GM19351 (cell line): Measurements from ENCODE around the gene GMDS.

Experiments used
- ATAC-seq: cut with Tn5 transposase; IDR thresholded peaks from one replicate; pipeline ENCODE4 v1.9.1; 2021; ENCODE audit warnings: mild to moderate bottlenecking, moderate library complexity; ENCODE audit not compliant: unreplicated experiment

The GMDS gene

GRCh38 chr6:2104524-2104880 lies 140.9 kb downstream of the GMDS start:
- no peak for ATAC-seq

DNA sequence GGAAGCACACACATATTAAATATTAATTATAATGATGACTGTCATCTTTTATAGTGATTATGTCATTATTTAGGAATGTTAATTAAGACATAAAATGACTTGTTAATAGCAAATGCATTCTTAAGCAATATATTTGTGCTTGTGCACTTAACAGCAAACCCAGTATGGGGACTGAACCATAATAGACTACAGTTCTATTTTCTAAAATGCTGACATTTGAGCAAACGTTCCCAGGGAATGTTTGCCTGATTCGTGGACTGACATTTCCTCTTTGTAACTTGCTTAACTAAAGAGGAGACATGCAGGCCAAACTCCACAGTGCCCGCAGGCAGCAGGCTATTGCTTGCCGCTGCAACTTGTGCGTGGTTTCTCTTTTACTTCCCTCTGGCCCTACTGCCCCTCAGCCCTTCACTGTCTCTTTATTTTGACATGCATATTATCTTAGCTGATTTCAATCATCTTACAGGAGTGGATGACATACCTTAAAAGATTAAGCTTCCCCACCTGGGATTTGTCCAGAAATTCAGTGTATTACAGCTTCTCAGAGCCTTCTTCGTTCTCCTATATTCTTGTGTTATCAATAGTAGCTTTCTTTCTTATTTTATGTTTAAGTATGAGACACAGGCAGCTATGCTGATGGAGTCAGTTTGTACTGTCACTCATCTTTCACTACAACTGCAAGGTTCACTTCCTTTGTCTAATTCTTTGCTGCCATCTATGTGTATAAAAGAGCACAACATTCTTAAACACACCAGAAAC lies 141.5 kb downstream of the GMDS start:
- ATAC-seq = peak; percentile 56

DNA sequence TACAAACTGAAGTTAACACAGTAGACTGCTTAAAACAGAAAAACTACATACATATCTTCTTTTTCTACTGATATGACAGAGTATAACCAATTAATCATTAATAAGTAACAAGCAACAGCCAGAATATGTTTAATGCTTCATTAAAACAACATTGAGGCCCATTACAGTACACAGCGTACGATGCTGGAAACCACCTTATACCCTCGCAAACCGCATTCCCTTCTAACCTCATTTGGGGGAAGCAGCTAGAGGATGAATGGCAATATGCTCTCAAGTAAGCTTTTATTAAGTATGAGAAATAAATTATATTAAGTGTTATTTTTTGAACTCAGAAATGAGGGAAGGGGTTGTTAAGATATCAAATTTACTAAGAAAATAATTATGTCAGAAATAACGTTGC lies 142.4 kb downstream of the GMDS start:
- ATAC-seq = no peak

DNA sequence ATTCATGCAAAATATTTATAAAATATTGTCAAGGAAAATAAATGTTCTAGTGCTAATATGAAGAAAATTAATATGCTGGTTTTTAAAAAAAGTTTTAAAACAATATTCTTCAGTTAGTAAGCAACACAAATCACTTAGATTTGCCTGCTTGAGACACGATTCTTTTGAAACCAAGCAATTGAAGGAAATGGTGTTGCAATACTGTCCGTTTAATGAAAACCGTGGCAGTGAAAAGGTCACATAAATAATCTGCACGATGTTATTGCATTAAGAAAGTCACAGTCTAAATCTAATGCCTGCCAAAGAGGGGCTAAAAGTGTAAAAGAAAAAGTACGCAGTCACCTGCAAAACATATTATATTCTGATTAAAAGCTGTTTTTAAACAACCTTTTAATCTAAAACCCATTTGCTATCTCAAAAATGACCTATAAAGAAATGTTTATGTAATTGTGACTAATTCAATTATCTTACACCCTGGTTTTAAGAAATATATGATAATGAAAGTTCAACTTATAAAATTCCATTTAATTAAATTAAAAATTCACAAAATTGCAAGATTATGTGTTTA lies 143.0 kb downstream of the GMDS start:
- no peak for ATAC-seq

DNA sequence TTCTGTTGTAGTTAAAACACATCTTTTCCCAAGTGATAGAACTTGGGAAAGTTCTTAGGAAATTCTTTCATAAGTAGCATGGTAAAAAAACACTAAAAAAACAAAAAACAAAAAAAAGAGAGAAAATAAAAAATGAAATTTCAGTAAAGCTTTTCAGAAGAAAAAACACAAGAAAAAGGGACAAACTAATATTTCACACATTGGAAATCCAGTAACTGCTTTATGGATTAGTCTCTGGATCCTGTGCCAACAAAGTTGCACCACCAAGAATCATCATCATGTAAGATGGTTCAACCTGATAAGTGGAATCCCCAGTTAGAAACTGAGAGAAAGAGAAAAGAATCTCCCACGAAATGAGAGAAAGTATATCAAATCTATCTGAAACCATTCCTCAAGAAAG lies 144.2 kb downstream of the GMDS start:
- no peak for ATAC-seq

DNA sequence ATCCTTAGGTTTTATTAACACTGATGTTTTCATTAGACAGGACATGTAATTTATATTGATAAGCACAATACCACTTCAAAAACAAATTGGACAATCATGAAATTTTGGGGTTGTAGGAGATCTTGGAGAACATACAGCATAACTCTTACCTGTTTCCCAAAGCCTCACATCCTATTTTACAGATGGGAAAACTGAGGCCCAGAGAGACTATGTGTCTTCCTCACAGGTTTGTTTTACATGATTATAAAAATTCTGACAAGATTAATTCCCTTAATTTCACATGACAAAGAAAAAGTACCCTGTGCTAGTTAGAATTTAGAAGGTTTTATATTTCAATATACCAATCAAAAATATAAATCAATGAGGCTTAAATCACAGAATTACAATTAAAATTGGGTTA lies 145.5 kb downstream of the GMDS start:
- no peak for ATAC-seq

GRCh38 chr6:2097464-2097863 lies 147.9 kb downstream of the GMDS start:
- ATAC-seq = no peak

GRCh38 chr6:2094642-2095041 lies 150.8 kb downstream of the GMDS start:
- ATAC-seq = no peak

- ATAC-seq = no peak
Observed at GRCh38 chr6:2086326-2086965, 159.0 kb downstream of the GMDS start.

DNA sequence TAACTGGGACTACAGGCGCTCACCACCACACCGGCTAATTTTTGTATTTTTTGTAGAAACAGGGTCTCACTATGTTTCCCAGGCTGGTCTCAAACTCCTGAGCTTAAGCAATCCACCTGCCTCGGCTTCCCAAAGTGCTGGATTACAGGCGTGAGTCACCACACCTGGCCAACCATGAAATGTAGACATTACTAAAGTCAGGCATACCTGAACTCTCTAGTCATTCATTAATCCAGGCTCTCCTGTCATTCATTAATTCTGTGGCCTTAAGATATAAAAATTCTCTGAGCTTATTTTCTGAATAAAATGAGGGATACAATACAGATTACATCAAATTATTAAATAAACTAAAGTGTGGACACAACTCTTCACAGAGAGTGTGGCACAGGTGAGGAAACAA lies 159.7 kb downstream of the GMDS start:
- ATAC-seq = no peak

DNA sequence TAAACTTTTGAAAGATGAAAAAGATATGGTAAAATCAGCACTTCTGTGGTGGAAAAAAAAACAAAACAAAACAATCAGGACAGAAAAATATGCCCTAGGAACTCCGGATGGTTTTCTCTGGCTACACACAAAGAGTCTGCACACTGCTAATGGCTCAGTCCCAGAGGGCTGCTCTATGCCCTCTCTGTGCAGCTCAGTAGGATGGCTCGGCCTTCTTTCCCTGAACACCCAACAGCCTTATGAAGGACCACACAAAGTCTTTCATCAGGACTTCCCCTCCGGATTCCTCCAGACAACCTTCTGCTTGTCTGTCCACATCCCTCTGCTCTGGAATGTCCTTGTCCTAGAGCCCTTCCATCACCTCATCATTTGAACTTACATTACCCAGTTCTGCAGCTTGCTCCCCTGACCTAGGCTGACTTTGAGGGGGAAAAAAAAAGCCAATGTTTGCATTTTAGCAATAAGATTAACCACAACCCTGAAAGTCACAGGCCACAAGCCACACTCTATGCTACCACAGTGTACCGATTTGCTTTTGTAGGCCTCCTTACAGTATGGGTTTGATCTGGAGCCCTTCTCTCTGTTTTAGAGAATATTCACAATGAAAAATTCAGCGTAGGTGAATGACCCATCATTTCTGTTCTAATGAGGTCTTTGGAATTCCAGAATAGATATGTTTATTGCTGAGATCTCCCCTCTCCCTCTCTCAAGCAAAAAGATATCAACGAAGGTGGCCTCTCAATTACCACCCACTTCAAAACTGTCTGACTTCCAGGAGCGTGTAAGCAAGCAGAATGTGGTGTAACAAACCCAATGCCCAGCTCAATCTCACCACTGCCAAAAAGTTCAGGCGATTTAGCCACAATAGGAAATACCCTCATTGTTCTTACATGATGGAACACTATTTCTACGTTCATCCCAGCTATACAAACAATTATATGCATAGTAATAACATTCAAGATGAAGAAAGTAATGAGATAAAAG lies 164.0 kb downstream of the GMDS start:
- peak; percentile 93 for ATAC-seq

- ATAC-seq = no peak
Observed at GRCh38 chr6:2078888-2079287, 166.5 kb downstream of the GMDS start.

DNA sequence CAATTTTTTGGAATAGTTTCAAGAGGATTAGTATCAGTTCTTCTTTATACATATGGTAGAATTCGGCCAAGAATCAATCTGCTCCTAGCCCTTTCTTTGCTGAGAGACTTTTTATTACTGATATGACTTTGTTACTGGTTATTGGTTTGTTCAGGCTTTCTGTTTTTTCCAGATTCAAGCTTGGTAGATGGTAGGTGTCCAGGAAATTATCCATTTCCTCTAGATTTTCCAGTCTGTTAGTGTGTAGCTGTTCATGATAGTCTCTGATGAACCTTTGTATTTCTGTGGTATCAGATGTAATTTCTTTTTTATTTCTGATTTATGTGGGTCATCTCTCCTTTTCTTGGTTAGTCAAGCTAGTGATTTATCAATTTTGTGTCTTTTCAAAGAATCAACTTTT lies 167.6 kb downstream of the GMDS start:
- ATAC-seq = no peak

- ATAC-seq = no peak
Observed at GRCh38 chr6:2073476-2073875, 171.9 kb downstream of the GMDS start.

DNA sequence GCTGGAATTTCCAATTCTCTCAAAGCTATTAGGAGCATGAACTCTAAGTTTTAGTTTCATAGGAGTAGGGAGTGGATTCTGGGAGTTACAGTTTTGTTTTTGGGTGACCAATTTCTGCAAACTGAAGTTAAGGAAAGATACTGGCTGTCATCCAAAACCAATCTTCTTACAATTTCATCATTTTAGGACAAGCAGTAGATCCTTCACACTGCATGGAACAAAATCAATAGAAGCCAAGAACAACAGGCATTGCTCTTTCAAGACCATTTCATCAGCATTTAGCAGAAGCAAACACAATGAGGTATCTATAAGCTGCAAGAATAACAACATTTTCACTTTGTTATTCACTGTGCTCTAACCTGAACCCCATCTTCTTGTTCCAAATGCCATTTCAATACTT lies 173.0 kb downstream of the GMDS start:
- ATAC-seq = no peak

- no peak for ATAC-seq
Observed at GRCh38 chr6:2063547-2063946, 181.9 kb downstream of the GMDS start.

DNA sequence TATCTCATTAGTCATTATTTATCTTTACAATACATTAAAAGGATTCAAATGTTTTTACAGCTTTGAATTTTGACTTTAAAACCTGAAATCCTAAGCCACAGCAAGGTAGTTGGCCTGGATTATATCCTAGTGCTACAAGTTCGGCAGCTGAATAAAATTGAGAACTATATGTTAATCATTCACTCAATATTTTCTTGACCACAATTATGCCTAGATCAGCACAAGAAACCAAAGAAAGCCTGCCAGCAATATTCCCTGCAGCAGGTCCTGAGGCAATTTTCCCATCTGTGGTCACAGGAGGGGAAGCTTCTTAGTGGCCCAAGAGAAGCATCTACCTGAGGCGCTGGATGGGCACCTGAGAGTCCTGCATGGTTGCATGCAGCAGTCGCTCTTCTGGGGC lies 183.5 kb downstream of the GMDS start:
- no peak for ATAC-seq

GRCh38 chr6:2055911-2056310 lies 189.5 kb downstream of the GMDS start:
- ATAC-seq = no peak

DNA sequence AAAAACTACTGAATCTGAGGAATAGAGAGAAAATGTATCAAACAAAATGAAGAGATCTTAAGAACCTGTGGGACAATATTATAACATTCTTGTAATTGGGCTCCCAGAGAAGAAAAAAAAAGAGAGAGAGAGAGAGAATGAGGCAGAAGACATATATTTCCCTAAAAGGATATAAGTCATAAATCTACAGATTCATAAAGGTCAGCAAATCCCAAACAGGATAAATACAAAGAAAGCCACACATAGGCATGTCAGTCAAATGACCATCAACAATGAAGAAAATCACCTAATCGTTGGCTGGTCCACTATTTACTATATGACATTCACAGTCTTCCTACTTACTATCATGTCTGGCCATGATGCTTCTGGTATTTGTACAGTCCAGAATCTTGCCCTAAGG lies 190.3 kb downstream of the GMDS start:
- no peak for ATAC-seq

DNA sequence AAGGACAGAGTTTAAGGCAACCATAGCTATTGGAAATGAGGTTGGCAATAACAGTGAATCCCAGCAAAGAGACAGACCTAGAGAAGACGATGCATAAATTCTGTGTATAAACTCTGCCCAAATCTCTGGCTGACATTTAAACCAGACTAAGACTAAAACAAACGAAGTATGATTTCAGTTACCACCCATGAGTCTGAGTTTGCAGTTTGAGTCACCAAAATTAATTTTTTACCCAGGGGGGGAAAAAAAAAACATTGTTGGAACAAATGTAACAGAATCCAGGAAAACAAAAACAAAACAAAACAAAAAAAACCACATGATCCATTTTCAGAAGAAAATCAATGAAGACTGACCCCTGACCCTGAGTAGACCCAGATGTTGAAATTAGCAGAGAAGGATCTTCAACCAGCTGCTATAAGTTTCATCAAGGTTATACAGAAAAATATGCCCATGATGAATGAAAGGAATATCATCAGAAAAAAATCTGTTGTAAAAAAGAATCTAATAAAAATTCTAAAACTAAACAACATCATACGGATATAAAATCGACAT lies 190.8 kb downstream of the GMDS start:
- no peak for ATAC-seq

GRCh38 chr6:2053691-2054090 lies 191.7 kb downstream of the GMDS start:
- ATAC-seq = no peak
